HepG2 (cell line): ENCODE data around the gene MFF. TPM values are rescaled to one million over a fixed set of nuclear protein-coding genes. Genes with fewer than 3 reads are reported as not detected.
A peak's percentile ranks its signal among the peaks of the same experiment; 100 is the strongest.

Experiments used
- AHDC1 ChIP-seq: sonication (generic); formaldehyde crosslinking; IDR thresholded peaks from 2 replicates; pipeline ENCODE4 v1.5.1; 2020; ENCODE audit warnings: mild to moderate bottlenecking, missing genetic modification reagents, borderline replicate concordance
- KDM5B ChIP-seq: sonication (generic); formaldehyde crosslinking; IDR thresholded peaks from 2 replicates; pipeline ENCODE4 v1.4.0; 2020; ENCODE audit warnings: missing genetic modification reagents, mild to moderate bottlenecking, borderline replicate concordance
- KMT2B ChIP-seq: IDR thresholded peaks from 2 replicates; pipeline ENCODE4 v1.6.1; 2016; ENCODE audit warnings: missing genetic modification reagents, missing compliant biosample characterization
- LCORL ChIP-seq, 2 experiments: fragments of 450-650 bp in 1 of 2; sonication (generic) in 1 of 2; formaldehyde crosslinking in 1 of 2; IDR thresholded peaks; 2 replicates each; pipeline versions ENCODE4 v1.5.0 to v1.6.1; 2017 to 2020; ENCODE audit warnings: antibody characterized with exemption in 1 of 2, missing genetic modification reagents in 1 of 2
- MAZ ChIP-seq, 2 experiments: sonication (generic) in 1 of 2; formaldehyde crosslinking in 1 of 2; IDR thresholded peaks; 2 replicates each; pipeline versions ENCODE4 v1.5.0 to v1.6.1; 2012 to 2020; ENCODE audit warnings: low read depth in 2 of 2, mild to moderate bottlenecking in 2 of 2, borderline replicate concordance in 1 of 2, improper control_type of control experiment in 1 of 2, low read length in 1 of 2, missing genetic modification reagents in 1 of 2, moderate library complexity in 1 of 2
- MIXL1 ChIP-seq: IDR thresholded peaks from 2 replicates; pipeline ENCODE4 v1.6.1; 2016
- MLXIP ChIP-seq: sonication (generic); formaldehyde crosslinking; IDR thresholded peaks from 2 replicates; pipeline ENCODE4 v1.9.0; 2021; ENCODE audit warnings: missing genetic modification reagents, borderline replicate concordance
- NFIC ChIP-seq: IDR thresholded peaks from 2 replicates; pipeline ENCODE4 v1.6.1; 2012; ENCODE audit warnings: mild to moderate bottlenecking, low read length, inconsistent platforms
- SMAD3 ChIP-seq: sonication (generic); formaldehyde crosslinking; IDR thresholded peaks from 2 replicates; pipeline ENCODE4 v1.4.0; 2020; ENCODE audit warnings: missing genetic modification reagents
- SNAPC4 ChIP-seq: sonication (generic); formaldehyde crosslinking; IDR thresholded peaks from 2 replicates; pipeline ENCODE4 v1.4.0; 2020; ENCODE audit warnings: mild to moderate bottlenecking, missing genetic modification reagents
- TOPORS ChIP-seq: sonication (generic); formaldehyde crosslinking; IDR thresholded peaks from 2 replicates; pipeline ENCODE4 v1.8.0; 2023; ENCODE audit warnings: mild to moderate bottlenecking, missing genetic modification reagents
- ZEB1 ChIP-seq: IDR thresholded peaks from 2 replicates; pipeline ENCODE4 v1.6.1; 2012; ENCODE audit warnings: mild to moderate bottlenecking, low read depth, inconsistent platforms; ENCODE audit not compliant: insufficient replicate concordance
- ZNF17 ChIP-seq: sonication (generic); formaldehyde crosslinking; IDR thresholded peaks from 2 replicates; pipeline ENCODE4 v1.5.0; 2020; ENCODE audit warnings: mild to moderate bottlenecking, missing genetic modification reagents
- ZNF331 ChIP-seq: sonication (generic); formaldehyde crosslinking; IDR thresholded peaks from 2 replicates; pipeline ENCODE4 v1.4.0; 2020; ENCODE audit warnings: missing genetic modification reagents
- polyA plus RNA-seq, 8 experiments: library from polyadenylated mRNA; depleted of rRNA in 3 of 8; stranded (reverse) in 7 of 8; unstranded in 1 of 8; fragments of >200 nt; fragmentation: Illumina TruSeq in 4 of 8; extraction: Trizol in 4 of 8; gene quantifications; 2 replicates each; pipeline versions ENCODE4 v1.2.1 to v1.2.3, GENCODE V29; 2011 to 2016; ENCODE audit warnings: low read depth in 4 of 8, missing spikeins in 1 of 8, mixed read lengths in 1 of 8; ENCODE audit not compliant: insufficient read depth in 1 of 8
- total RNA-seq, 5 experiments: library from RNA; depleted of rRNA; stranded (reverse); fragments of >200 nt; fragmentation: Illumina TruSeq; extraction: Trizol; gene quantifications; 2 replicates each; pipeline ENCODE4 v1.2.3, GENCODE V29; 2016; ENCODE audit warnings: low read depth in 1 of 5

The MFF gene
- total and polyA plus RNA-seq, 2 of the 13 experiments (the other 11 are each of a cell fraction or from before 2014, with no cell fraction given), result 81.9 to 156 TPM

GRCh38 chr2:227406177-227407031 is 81.4 kb downstream of the MFF start (continued):
- TF ChIP-seq ZEB1, result no peak
- peak; percentile 73; the same call in 1 of the 2 replicates for TF ChIP-seq AHDC1
- TF ChIP-seq KMT2B (CRISPR knock-in tag), result peak; percentile 71; the same call in 1 of the 2 replicates
- TF ChIP-seq KDM5B (CRISPR knock-in tag), result no peak
- peak; percentile 78 for TF ChIP-seq TOPORS (CRISPR knock-in tag)
- TF ChIP-seq LCORL (IDR thresholded peaks at IDR 0.05), result peak; percentile 99
- TF ChIP-seq LCORL (CRISPR knock-in tag; IDR thresholded peaks at IDR 0.05), result peak; percentile 92
- TF ChIP-seq MAZ (IDR thresholded peaks at IDR 0.05; ENCODE audit: borderline replicate concordance, low read depth, low read length), result no peak
- TF ChIP-seq MAZ (CRISPR knock-in tag; IDR thresholded peaks at IDR 0.05; ENCODE audit: low read depth), result peak; percentile 60; the same call in 1 of the 2 replicates
- peak; percentile 81 for TF ChIP-seq SMAD3
- peak; percentile 95 for TF ChIP-seq NFIC
- peak; percentile 82; the same call in 1 of the 2 replicates for TF ChIP-seq ZNF17
- TF ChIP-seq MLXIP (CRISPR knock-in tag), result no peak
- no peak for TF ChIP-seq SNAPC4 (CRISPR knock-in tag)
- peak; percentile 97 for TF ChIP-seq MIXL1 (CRISPR knock-in tag)
- TF ChIP-seq ZNF331 (CRISPR knock-in tag), result peak; percentile 77
